Left ventricle myocardium inferior (tissue), 1 donor: ENCODE measurements around the gene LINGO1. TPM values are rescaled to one million over a fixed set of nuclear protein-coding genes. Genes with fewer than 3 reads are reported as not detected.

ENCODE experiments used
- DNase-seq: peaks from one replicate; pipeline ENCODE4 v3.0.0-alpha.2; 2020
- H3K27ac ChIP-seq: fragments of 200-600 bp; replicated peaks from 2 replicates; pipeline ENCODE4 v1.8.0; 2021
- H3K27me3 ChIP-seq: fragments of 200-600 bp; 2 replicates; pipeline ENCODE4 v1.8.0; 2021; ENCODE audit warnings: low read depth
- H3K36me3 ChIP-seq: fragments of 200-600 bp; 2 replicates; pipeline ENCODE4 v1.8.0; 2021
- H3K4me1 ChIP-seq: fragments of 200-600 bp; 2 replicates; pipeline ENCODE4 v1.8.0; 2021
- H3K4me3 ChIP-seq: fragments of 200-600 bp; 2 replicates; pipeline ENCODE4 v1.8.0; 2021; ENCODE audit warnings: mild to moderate bottlenecking, moderate library complexity
- H3K9me3 ChIP-seq: fragments of 200-600 bp; replicated peaks from 2 replicates; pipeline ENCODE4 v1.8.0; 2021
- CTCF ChIP-seq: fragments of 200-600 bp; IDR thresholded peaks from 2 replicates; pipeline ENCODE4 v1.8.0; 2021; ENCODE audit warnings: antibody characterized with exemption, mild to moderate bottlenecking, borderline replicate concordance
- intact Hi-C: fragments of 100-400 bp; cut with micrococcal nuclease; formaldehyde crosslinking; loops from one replicate; pipeline ENCODE4 v1.11.0; 2022
- total RNA-seq: library from RNA; stranded (reverse); fragmentation: NEBNext Ultra II Directional; extraction: Animal tissue kit (Norgen Biotek cat#: 25700); gene quantifications from one replicate; pipeline ENCODE4 v1.2.1, GENCODE V29; 2021
- donor health status: DM: no; HTN: yes; CAD: no; lungs with severe emphysema.

The LINGO1 gene
- total RNA-seq, 1 donor from 2014 or later, result 0.96 TPM

DNA sequence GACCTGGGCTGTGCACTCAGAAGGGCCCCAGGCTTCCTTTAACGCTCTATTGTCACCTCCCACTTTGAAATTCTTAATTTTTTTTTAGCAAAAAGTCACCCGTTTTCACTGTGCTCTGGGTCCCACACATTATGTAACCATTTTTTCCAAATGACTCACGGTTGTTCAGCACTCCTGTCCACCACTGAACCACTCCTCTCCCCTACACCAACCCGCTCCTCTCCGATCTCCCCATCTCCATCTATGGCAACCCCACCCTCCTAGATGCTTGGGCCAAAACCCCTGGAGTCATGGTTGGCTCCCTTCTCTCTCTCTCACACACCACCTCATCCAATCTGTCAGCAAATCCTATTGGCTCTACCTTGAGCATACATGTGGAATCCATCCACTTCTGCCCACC is 41.2 kb upstream of the LINGO1 start:
- no peak overlapping the region for H3K4me3 ChIP-seq
- H3K36me3 ChIP-seq, result no peaks in the 10 kb centered on the region
- H3K27me3 ChIP-seq, result peaks cover 38% of the 10 kb centered on the region
- DNase-seq, result no peak
- no peak overlapping the region for H3K27ac ChIP-seq
- H3K4me1 ChIP-seq, result peaks cover 9% of the 10 kb centered on the region
- intact Hi-C loops, result no loop called here
- no peaks in the 10 kb centered on the region for H3K9me3 ChIP-seq
- TF ChIP-seq CTCF, result no peak

GRCh38 chr15:77672135-77672534 is 39.4 kb upstream of the LINGO1 start:
- no peak for TF ChIP-seq CTCF
- peaks cover 9% of the 10 kb centered on the region for H3K4me1 ChIP-seq
- H3K4me3 ChIP-seq, result no peak overlapping the region
- no peak for DNase-seq
- no peaks in the 10 kb centered on the region for H3K9me3 ChIP-seq
- no peak overlapping the region for H3K27ac ChIP-seq
- intact Hi-C loops, result no loop called here
- H3K27me3 ChIP-seq, result peaks cover 40% of the 10 kb centered on the region
- H3K36me3 ChIP-seq, result no peaks in the 10 kb centered on the region

- Histone ChIP-seq H3K27ac (no peak overlapping the region), H3K4me1 (peaks cover 9% of the 10 kb centered on the region), H3K4me3 (no peak overlapping the region), H3K27me3 (peaks cover 42% of the 10 kb centered on the region), H3K9me3 (no peaks in the 10 kb centered on the region), H3K36me3 (no peaks in the 10 kb centered on the region)
- TF ChIP-seq CTCF, result no peak
- DNase-seq, result no peak
- intact Hi-C loops, result no loop called here
Measured at GRCh38 chr15:77671362-77672056, 38.8 kb upstream of the LINGO1 start.

- no peak overlapping the region for H3K27ac ChIP-seq
- intact Hi-C loops, result no loop called here
- H3K9me3 ChIP-seq, result no peaks in the 10 kb centered on the region
- no peaks in the 10 kb centered on the region for H3K36me3 ChIP-seq
- H3K27me3 ChIP-seq, result peaks cover 49% of the 10 kb centered on the region
- no peak for DNase-seq
- H3K4me3 ChIP-seq, result no peak overlapping the region
- peaks cover 7% of the 10 kb centered on the region for H3K4me1 ChIP-seq
- no peak for TF ChIP-seq CTCF
Measured at GRCh38 chr15:77670558-77671361, 38.0 kb upstream of the LINGO1 start.

- Histone ChIP-seq H3K27me3 (peaks cover 58% of the 10 kb centered on the region), H3K36me3 (no peaks in the 10 kb centered on the region), H3K27ac (no peak overlapping the region), H3K9me3 (no peaks in the 10 kb centered on the region), H3K4me3 (no peak overlapping the region), H3K4me1 (no peaks in the 10 kb centered on the region)
- no peak for DNase-seq
- no peak for TF ChIP-seq CTCF
- intact Hi-C loops, result no loop called here
Measured at GRCh38 chr15:77669896-77670295, 37.2 kb upstream of the LINGO1 start.
